ENCODE data around the gene ZNF628.
A peak's percentile ranks its signal among the peaks of the same experiment; 100 is the strongest.

ZNF628 gene

DNA sequence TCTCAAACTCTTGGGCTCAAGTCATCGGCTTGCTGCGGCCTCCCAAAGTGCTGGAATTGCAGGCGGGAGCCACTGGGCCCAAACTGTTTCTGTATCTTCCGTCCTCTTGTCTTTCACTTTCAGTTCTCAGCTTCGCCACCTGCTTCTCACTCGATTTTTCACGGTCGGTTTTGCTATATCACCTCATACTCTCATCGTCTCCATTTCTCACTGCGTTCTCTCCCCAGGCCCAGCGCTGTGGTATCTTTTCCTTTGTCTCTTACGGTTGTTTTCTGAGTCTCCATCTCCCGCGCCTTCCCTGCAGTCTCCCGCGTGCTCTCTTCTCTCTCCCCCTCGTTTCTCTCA, 26.7 kb downstream of the ZNF628 start:
- no peaks in the 10 kb centered on the region for H4K20me1 ChIP-seq (ENCODE audit: control insufficient read depth, insufficient read depth, low read depth, low read length)
- no peak overlapping the region for H3K27ac ChIP-seq (ENCODE audit: low read depth, low read length)
- peak overlapping the region; percentile 91 for H3K4me2 ChIP-seq (ENCODE audit: low read length)
- no peaks in the 10 kb centered on the region for H3K27me3 ChIP-seq (ENCODE audit: control insufficient read depth, low read length)
- H3K36me3 ChIP-seq (ENCODE audit: control insufficient read depth, low read length), result no peaks in the 10 kb centered on the region
- H3K4me1 ChIP-seq (ENCODE audit: control insufficient read depth, low read length), result peaks cover 8% of the 10 kb centered on the region
- no peaks in the 10 kb centered on the region for H3K9me2 ChIP-seq (replicated peaks; ENCODE audit: control insufficient read depth, low read length)
- H3K79me2 ChIP-seq (ENCODE audit: control insufficient read depth, low read length), result no peaks in the 10 kb centered on the region
- H3K9me3 ChIP-seq (ENCODE audit: control insufficient read depth, insufficient read depth, low read length), result peaks cover 5% of the 10 kb centered on the region
- peak overlapping the region; percentile 77 for H3K4me3 ChIP-seq (ENCODE audit: low read length)
- H3F3A ChIP-seq (ENCODE audit: control insufficient read depth, insufficient read depth), result 0 out of 2 replicates have a peak, but pooled peaks cover 4% of the 10 kb centered on the region
- TF ChIP-seq, protein P1, sequence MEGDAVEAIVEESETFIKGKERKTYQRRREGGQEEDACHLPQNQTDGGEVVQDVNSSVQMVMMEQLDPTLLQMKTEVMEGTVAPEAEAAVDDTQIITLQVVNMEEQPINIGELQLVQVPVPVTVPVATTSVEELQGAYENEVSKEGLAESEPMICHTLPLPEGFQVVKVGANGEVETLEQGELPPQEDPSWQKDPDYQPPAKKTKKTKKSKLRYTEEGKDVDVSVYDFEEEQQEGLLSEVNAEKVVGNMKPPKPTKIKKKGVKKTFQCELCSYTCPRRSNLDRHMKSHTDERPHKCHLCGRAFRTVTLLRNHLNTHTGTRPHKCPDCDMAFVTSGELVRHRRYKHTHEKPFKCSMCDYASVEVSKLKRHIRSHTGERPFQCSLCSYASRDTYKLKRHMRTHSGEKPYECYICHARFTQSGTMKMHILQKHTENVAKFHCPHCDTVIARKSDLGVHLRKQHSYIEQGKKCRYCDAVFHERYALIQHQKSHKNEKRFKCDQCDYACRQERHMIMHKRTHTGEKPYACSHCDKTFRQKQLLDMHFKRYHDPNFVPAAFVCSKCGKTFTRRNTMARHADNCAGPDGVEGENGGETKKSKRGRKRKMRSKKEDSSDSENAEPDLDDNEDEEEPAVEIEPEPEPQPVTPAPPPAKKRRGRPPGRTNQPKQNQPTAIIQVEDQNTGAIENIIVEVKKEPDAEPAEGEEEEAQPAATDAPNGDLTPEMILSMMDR (IDR thresholded peaks at IDR 0.05; ENCODE audit: low read depth, low read length, poor library complexity, severe bottlenecking), result no peak
- TF ChIP-seq EZH2phosphoT487 (IDR thresholded peaks at IDR 0.05; ENCODE audit: borderline replicate concordance, low read length), result no peak

DNA sequence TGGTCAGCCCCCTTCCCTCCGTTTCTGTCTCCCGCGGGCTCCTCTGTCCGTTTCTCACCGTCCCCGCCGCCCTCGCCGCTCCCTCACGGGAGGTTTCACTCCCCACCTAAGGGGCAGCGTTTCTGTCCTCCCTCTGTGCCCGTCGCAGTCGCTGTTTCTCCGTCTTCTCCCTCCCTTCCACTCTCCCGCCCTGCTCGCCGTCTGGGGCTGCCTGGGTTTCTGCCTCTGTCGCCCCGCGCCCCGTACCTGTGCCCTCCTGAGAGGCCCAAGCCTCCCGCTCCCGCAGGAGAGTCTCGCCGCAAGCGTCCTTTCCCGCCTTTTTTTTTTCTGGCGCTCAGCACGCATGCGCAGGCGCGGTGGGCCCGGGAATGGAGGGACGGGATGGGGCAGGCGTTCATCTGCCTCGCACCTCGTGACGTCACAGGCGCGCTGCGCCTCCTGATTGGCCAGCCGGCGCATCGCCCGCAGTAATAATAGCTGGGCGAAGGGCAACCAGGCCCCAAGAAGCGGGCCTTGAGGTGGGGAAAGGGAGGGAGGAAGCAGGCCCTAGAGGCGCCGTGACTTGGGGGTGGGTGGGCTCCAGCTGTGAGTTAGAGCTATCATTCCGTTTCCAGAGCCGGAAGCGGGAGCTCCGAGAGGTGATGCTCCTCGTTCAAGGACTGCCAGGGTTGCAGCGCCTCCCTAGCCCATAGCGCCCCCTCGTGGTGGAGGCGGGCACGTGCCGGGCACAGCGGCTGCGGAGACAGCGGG, 27.3 kb downstream of the ZNF628 start:
- H3K79me2 ChIP-seq (ENCODE audit: control insufficient read depth, low read length), result no peaks in the 10 kb centered on the region
- no peak for TF ChIP-seq EZH2phosphoT487 (IDR thresholded peaks at IDR 0.05; ENCODE audit: borderline replicate concordance, low read length)
- TF ChIP-seq, protein P1 (IDR thresholded peaks at IDR 0.05; ENCODE audit: low read depth, low read length, poor library complexity, severe bottlenecking), result peak; percentile 97
- peaks cover 5% of the 10 kb centered on the region for H3K9me3 ChIP-seq (ENCODE audit: control insufficient read depth, insufficient read depth, low read length)
- peaks cover 8% of the 10 kb centered on the region for H3K4me1 ChIP-seq (ENCODE audit: control insufficient read depth, low read length)
- H3K4me2 ChIP-seq (ENCODE audit: low read length), result peak overlapping the region; percentile 91
- no peaks in the 10 kb centered on the region for H4K20me1 ChIP-seq (ENCODE audit: control insufficient read depth, insufficient read depth, low read depth, low read length)
- H3K36me3 ChIP-seq (ENCODE audit: control insufficient read depth, low read length), result no peaks in the 10 kb centered on the region
- peak overlapping the region; percentile 77 for H3K4me3 ChIP-seq (ENCODE audit: low read length)
- H3K9me2 ChIP-seq (replicated peaks; ENCODE audit: control insufficient read depth, low read length), result no peaks in the 10 kb centered on the region
- 0 out of 2 replicates have a peak, but pooled peaks cover 4% of the 10 kb centered on the region for H3F3A ChIP-seq (ENCODE audit: control insufficient read depth, insufficient read depth)
- H3K27me3 ChIP-seq (ENCODE audit: control insufficient read depth, low read length), result no peaks in the 10 kb centered on the region
- peak overlapping the region; percentile 45 for H3K27ac ChIP-seq (ENCODE audit: low read depth, low read length)

DNA sequence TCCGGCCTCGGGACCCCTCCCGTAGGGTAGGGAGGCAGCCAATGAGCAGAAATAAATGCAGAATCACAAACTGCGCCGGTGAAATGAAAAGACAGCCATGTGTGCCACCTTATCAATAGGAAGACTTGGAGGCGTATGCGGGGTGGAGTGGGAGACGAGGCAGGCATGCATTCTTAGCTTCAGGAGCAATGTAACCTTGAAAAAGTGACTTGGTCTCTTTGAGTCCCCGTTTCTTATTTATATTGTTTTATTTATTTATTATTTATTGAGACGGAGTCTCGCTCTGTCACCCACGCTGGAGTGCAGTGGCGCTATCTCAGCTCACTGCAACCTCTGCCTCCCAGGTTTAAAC, 27.8 kb downstream of the ZNF628 start:
- Histone ChIP-seq H3K27me3 (ENCODE audit: control insufficient read depth, low read length) (no peaks in the 10 kb centered on the region), H3F3A (ENCODE audit: control insufficient read depth, insufficient read depth) (0 out of 2 replicates have a peak, but pooled peaks cover 4% of the 10 kb centered on the region), H4K20me1 (ENCODE audit: control insufficient read depth, insufficient read depth, low read depth, low read length) (no peaks in the 10 kb centered on the region), H3K27ac (ENCODE audit: low read depth, low read length) (no peak overlapping the region), H3K9me2 (replicated peaks; ENCODE audit: control insufficient read depth, low read length) (no peaks in the 10 kb centered on the region), H3K36me3 (ENCODE audit: control insufficient read depth, low read length) (no peaks in the 10 kb centered on the region), H3K4me3 (ENCODE audit: low read length) (peak overlapping the region; percentile 77), H3K4me1 (ENCODE audit: control insufficient read depth, low read length) (peaks cover 8% of the 10 kb centered on the region), H3K79me2 (ENCODE audit: control insufficient read depth, low read length) (no peaks in the 10 kb centered on the region), H3K9me3 (ENCODE audit: control insufficient read depth, insufficient read depth, low read length) (peaks cover 5% of the 10 kb centered on the region), H3K4me2 (ENCODE audit: low read length) (peak overlapping the region; percentile 91)
- TF ChIP-seq, protein P1 (IDR thresholded peaks at IDR 0.05; ENCODE audit: low read depth, low read length, poor library complexity, severe bottlenecking), result no peak
- no peak for TF ChIP-seq EZH2phosphoT487 (IDR thresholded peaks at IDR 0.05; ENCODE audit: borderline replicate concordance, low read length)

Measured in DOHH2 (cell line).